ENCODE measurements around the gene TM9SF4.

DNA sequence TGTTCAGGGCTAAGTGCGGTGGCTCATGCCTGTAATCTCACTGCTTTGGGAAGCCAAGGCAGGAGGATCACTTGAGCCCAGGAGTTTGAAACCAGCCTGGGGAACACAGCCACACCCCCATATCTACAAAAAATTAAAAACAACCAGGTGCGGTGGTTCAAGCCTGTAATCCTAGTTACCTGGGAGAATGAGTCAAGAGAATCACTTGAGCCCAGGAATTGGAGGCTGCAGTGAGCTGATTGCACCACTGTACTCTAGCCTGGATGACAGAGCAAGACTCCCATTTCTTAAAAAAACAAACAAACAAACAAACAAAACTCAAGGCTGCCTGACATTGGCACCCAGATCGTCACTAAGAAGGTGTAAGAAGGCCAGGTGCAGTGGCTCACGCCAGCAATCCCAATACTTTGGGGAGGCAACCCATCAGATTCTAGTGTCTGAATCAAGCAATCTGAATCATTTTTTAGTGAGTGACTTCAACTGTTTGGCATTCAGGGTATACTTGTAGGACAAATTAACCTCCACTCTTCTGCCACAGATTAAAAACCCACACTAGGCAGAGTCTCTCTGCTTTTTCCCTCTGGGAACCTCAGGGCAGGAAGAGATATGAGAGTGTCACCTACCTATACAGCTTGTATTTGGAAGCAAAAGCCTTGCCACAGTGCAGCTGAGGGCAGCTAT, 91.9 kb downstream of the TM9SF4 start:
- no peak for TF ChIP-seq POLR2A (IDR thresholded peaks at IDR 0.05; ENCODE audit: control extremely low read depth in 1 of 2, low read depth in 2 of 2, low read length in 2 of 2)
- TF ChIP-seq POLR2AphosphoS5 (IDR thresholded peaks at IDR 0.05; ENCODE audit: low read depth, low read length): no peak
- TF ChIP-seq RAD21 (IDR thresholded peaks at IDR 0.05 in 1 of 2, conservative IDR thresholded peaks at IDR 0.05 in 1 of 2; ENCODE audit: low read depth in 2 of 2, low read length in 2 of 2): no peak
- no peak for TF ChIP-seq YY1 (IDR thresholded peaks at IDR 0.05; ENCODE audit: low read depth, low read length)
- no peak for TF ChIP-seq JUN (IDR thresholded peaks at IDR 0.05; ENCODE audit: low read depth, low read length)
- TF ChIP-seq SP2 (IDR thresholded peaks at IDR 0.05; ENCODE audit: low read length): no peak
- TF ChIP-seq CTCF (IDR thresholded peaks at IDR 0.05; ENCODE audit: control extremely low read depth in 1 of 3, insufficient read depth in 1 of 3, low read depth in 1 of 3, low read length in 3 of 3): no peak
- TF ChIP-seq GTF2F1 (IDR thresholded peaks at IDR 0.05; ENCODE audit: borderline replicate concordance, low read depth, low read length): no peak
- no peak for TF ChIP-seq BRCA1 (IDR thresholded peaks at IDR 0.05; ENCODE audit: low read depth, low read length)
- no peak for TF ChIP-seq CREB1 (IDR thresholded peaks at IDR 0.05)
- no peak for TF ChIP-seq SRF (IDR thresholded peaks at IDR 0.05; ENCODE audit: low read depth, low read length)
- no peak for TF ChIP-seq PHF8 (conservative IDR thresholded peaks at IDR 0.05; ENCODE audit: low read depth, low read length)

All from H1 (cell line).